A673 (cell line): Measurements from ENCODE around the gene KCND2. TPM values are rescaled to one million over a fixed set of nuclear protein-coding genes. Genes with fewer than 3 reads are reported as not detected.

Source experiments
- BruUV-seq: library from RNA; stranded (reverse); fragments of 400-500 nt; replicated peaks from 2 replicates; lab custom pipeline; 2021; lab: Mats Ljungman, UMichigan
- CTCF ChIA-PET: fragments of 300-600 bp; sonication (Branson Sonifier 250); formaldehyde crosslinking; loops from one replicate; lab custom pipeline; 2022; ENCODE audit warnings: antibody characterized with exemption; lab: Charles Lee
- POLR2A ChIA-PET: fragments of 300-600 bp; sonication (Branson Sonifier 250); formaldehyde crosslinking; loops from one replicate; lab custom pipeline; 2022; ENCODE audit warnings: antibody characterized with exemption; ENCODE audit not compliant: low non-redundant PET; lab: Charles Lee
- DNase-seq: peaks from one replicate; pipeline ENCODE4 v3.0.0-alpha.2; 2015; ENCODE audit warnings: low spot score
- H3K27ac ChIP-seq: fragments of 200-600 bp; sonication (generic); 2 replicates; pipeline ENCODE4 v1.5.1; 2016; ENCODE audit warnings: mixed run types, low read depth, mild to moderate bottlenecking, mixed read lengths, antibody characterized with exemption, low read length; ENCODE audit not compliant: poor library complexity, severe bottlenecking
- H3K27me3 ChIP-seq: fragments of 200-600 bp; sonication (generic); replicated peaks from 2 replicates; pipeline ENCODE4 v1.6.1; 2017; ENCODE audit warnings: mixed run types, low read depth, mild to moderate bottlenecking, mixed read lengths, antibody characterized with exemption, low read length; ENCODE audit not compliant: insufficient read depth, poor library complexity
- H3K36me3 ChIP-seq: fragments of 200-600 bp; sonication (generic); 2 replicates; pipeline ENCODE4 v1.6.1; 2016; ENCODE audit warnings: mixed run types, mild to moderate bottlenecking, mixed read lengths, antibody characterized with exemption, low read length; ENCODE audit not compliant: insufficient read depth, poor library complexity, severe bottlenecking
- H3K4me1 ChIP-seq: fragments of 200-600 bp; sonication (generic); 2 replicates; pipeline ENCODE4 v1.6.1; 2017; ENCODE audit warnings: mixed run types, mild to moderate bottlenecking, mixed read lengths, antibody characterized with exemption, low read length; ENCODE audit not compliant: insufficient read depth, poor library complexity, severe bottlenecking
- H3K4me3 ChIP-seq: fragments of 200-600 bp; sonication (generic); 2 replicates; pipeline ENCODE4 v1.5.1; 2016; ENCODE audit warnings: low read depth, mixed run types, mild to moderate bottlenecking, mixed read lengths, low read length; ENCODE audit not compliant: poor library complexity, severe bottlenecking
- H3K9me3 ChIP-seq: fragments of 200-600 bp; sonication (generic); 2 replicates; pipeline ENCODE4 v1.6.1; 2016; ENCODE audit warnings: mixed run types, low read depth, mild to moderate bottlenecking, mixed read lengths, antibody characterized with exemption, low read length; ENCODE audit not compliant: poor library complexity, severe bottlenecking
- CTCF ChIP-seq: fragments of 300-800, 200-600 bp; sonication (generic); conservative IDR thresholded peaks from 2 replicates; pipeline ENCODE4 v1.5.1; 2017; ENCODE audit warnings: low read depth, mild to moderate bottlenecking, antibody characterized with exemption, low read length, moderate library complexity, mixed read lengths
- EZH2 ChIP-seq: fragments of 200-600 bp; sonication (generic); IDR thresholded peaks from 2 replicates; pipeline ENCODE4 v1.6.1; 2017; ENCODE audit warnings: borderline replicate concordance, low read depth, mild to moderate bottlenecking, mixed read lengths, antibody characterized with exemption, low read length; ENCODE audit not compliant: poor library complexity, severe bottlenecking
- intact Hi-C: fragments of 100-400 bp; cut with micrococcal nuclease; formaldehyde crosslinking; loops from one replicate; pipeline ENCODE4 v1.10.0; 2022; ENCODE audit not compliant: unreplicated experiment
- total RNA-seq: library from RNA; stranded (reverse); gene quantifications from 2 replicates; pipeline ENCODE4 v1.2.3, GENCODE V29; 2021

The KCND2 gene
- total RNA-seq, 1 experiment from 2014 or later, result not detected

- TF ChIP-seq CTCF (no peak), EZH2 (no peak)
- no TSS peak for BruUV-seq
- CTCF ChIA-PET, result no interaction called here
- POLR2A ChIA-PET, result no interaction called here
- Histone ChIP-seq H3K27ac (no peak overlapping the region), H3K36me3 (no peaks in the 10 kb centered on the region), H3K27me3 (no peaks in the 10 kb centered on the region), H3K4me1 (peaks cover 4% of the 10 kb centered on the region), H3K4me3 (no peak overlapping the region), H3K9me3 (no peaks in the 10 kb centered on the region)
- intact Hi-C loops, result no loop called here
- DNase-seq, result no peak
Observed at GRCh38 chr7:120716307-120716706, 443.3 kb downstream of the KCND2 start.

GRCh38 chr7:120717166-120717565 is 444.2 kb downstream of the KCND2 start:
- CTCF ChIA-PET, result no interaction called here

DNA sequence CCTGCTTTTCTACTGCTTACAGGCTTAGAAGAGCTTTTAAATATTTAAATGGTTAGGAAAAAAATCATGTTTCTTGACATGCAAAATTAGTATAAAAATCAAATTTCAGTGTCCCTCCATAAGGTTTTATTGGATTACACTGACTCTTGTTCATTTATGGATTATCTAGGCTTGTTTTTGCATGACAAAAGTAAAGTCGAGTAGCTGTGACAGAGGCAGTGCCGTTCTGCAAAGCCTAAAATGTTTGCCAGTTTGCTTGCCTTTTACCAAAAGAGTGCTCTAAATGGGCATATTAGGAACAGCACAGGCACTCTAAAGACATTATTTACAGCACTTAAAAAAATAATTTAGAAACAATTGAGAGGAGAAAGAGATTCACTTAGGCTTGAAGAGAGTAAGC is 445.4 kb downstream of the KCND2 start:
- ChIA-PET CTCF (no interaction called here), POLR2A (no interaction called here)
- H3K4me1 ChIP-seq, result peaks cover 4% of the 10 kb centered on the region
- no peaks in the 10 kb centered on the region for H3K36me3 ChIP-seq
- intact Hi-C loops, result no loop called here
- no TSS peak for BruUV-seq
- no peaks in the 10 kb centered on the region for H3K9me3 ChIP-seq
- H3K27ac ChIP-seq, result no peak overlapping the region
- TF ChIP-seq EZH2 (no peak), CTCF (no peak)
- DNase-seq, result no peak
- H3K4me3 ChIP-seq, result no peak overlapping the region
- H3K27me3 ChIP-seq, result no peaks in the 10 kb centered on the region

More at GRCh38 chr7:120717166-120717565, 444.2 kb downstream of the KCND2 start:
- DNase-seq, result no peak
- intact Hi-C loops, result no loop called here
- no peak for TF ChIP-seq CTCF
- no peak for TF ChIP-seq EZH2
- Histone ChIP-seq H3K4me3 (no peak overlapping the region), H3K27me3 (no peaks in the 10 kb centered on the region), H3K9me3 (no peaks in the 10 kb centered on the region), H3K27ac (no peak overlapping the region), H3K4me1 (peaks cover 4% of the 10 kb centered on the region), H3K36me3 (no peaks in the 10 kb centered on the region)
- POLR2A ChIA-PET, result no interaction called here
- BruUV-seq, result no TSS peak
